ENCODE data around the gene CDH23.

CDH23 gene

GRCh38 chr10:71817831-71818655, 421.3 kb downstream of the CDH23 start:
- ATAC-seq: no peak
- no peak for TF ChIP-seq BACH2 (CRISPR knock-in tag; IDR thresholded peaks at IDR 0.05; ENCODE audit: borderline replicate concordance)
- TF ChIP-seq ZNF8 (CRISPR knock-in tag; IDR thresholded peaks at IDR 0.05): no peak
- TF ChIP-seq TSHZ2 (CRISPR knock-in tag; IDR thresholded peaks at IDR 0.05): no peak
- TF ChIP-seq ZNF565 (CRISPR knock-in tag; conservative IDR thresholded peaks at IDR 0.05; ENCODE audit: low read depth): no peak
- TF ChIP-seq ZNF70 (CRISPR knock-in tag; IDR thresholded peaks at IDR 0.05): no peak
- TF ChIP-seq RARB (CRISPR knock-in tag; IDR thresholded peaks at IDR 0.05): no peak
- TF ChIP-seq TOX (CRISPR knock-in tag; IDR thresholded peaks at IDR 0.05; ENCODE audit: borderline replicate concordance): no peak
- no peak for TF ChIP-seq CSRNP3 (CRISPR knock-in tag; IDR thresholded peaks at IDR 0.05)
- no peak for TF ChIP-seq GLIS3 (CRISPR knock-in tag; IDR thresholded peaks at IDR 0.05)
- no peak for TF ChIP-seq ZFP3 (CRISPR knock-in tag; IDR thresholded peaks at IDR 0.05)

GRCh38 chr10:71818674-71819260, 422.0 kb downstream of the CDH23 start:
- TF ChIP-seq ARNTL (CRISPR knock-in tag; IDR thresholded peaks at IDR 0.05; ENCODE audit: borderline replicate concordance, low read depth): no peak
- no peak for TF ChIP-seq ZNF8 (CRISPR knock-in tag; IDR thresholded peaks at IDR 0.05)
- no peak for TF ChIP-seq CSDC2 (CRISPR knock-in tag; IDR thresholded peaks at IDR 0.05)
- TF ChIP-seq OSR1 (CRISPR knock-in tag; IDR thresholded peaks at IDR 0.05): no peak
- no peak for TF ChIP-seq POU6F1 (CRISPR knock-in tag; IDR thresholded peaks at IDR 0.05; ENCODE audit: borderline replicate concordance, low read depth)
- no peak for TF ChIP-seq TSHZ2 (CRISPR knock-in tag; IDR thresholded peaks at IDR 0.05)
- no peak for TF ChIP-seq ISL1 (CRISPR knock-in tag; IDR thresholded peaks at IDR 0.05)
- TF ChIP-seq BACH2 (CRISPR knock-in tag; IDR thresholded peaks at IDR 0.05; ENCODE audit: borderline replicate concordance): no peak
- TF ChIP-seq ZFP3 (CRISPR knock-in tag; IDR thresholded peaks at IDR 0.05): no peak
- TF ChIP-seq RARB (CRISPR knock-in tag; IDR thresholded peaks at IDR 0.05): no peak
- TF ChIP-seq GLIS3 (CRISPR knock-in tag; IDR thresholded peaks at IDR 0.05): no peak
- TF ChIP-seq TCF4 (CRISPR knock-in tag; IDR thresholded peaks at IDR 0.05; ENCODE audit: borderline replicate concordance): no peak
- no peak for ATAC-seq

GRCh38 chr10:71819441-71819861, 422.7 kb downstream of the CDH23 start:
- ATAC-seq: no peak
- TF ChIP-seq CREB5 (CRISPR knock-in tag; IDR thresholded peaks at IDR 0.05; ENCODE audit: low read depth) (no peak), CSDC2 (CRISPR knock-in tag; IDR thresholded peaks at IDR 0.05) (no peak), GLIS3 (CRISPR knock-in tag; IDR thresholded peaks at IDR 0.05) (no peak), ZC3H10 (CRISPR knock-in tag; IDR thresholded peaks at IDR 0.05) (no peak), PATZ1 (CRISPR knock-in tag; IDR thresholded peaks at IDR 0.05; ENCODE audit: borderline replicate concordance) (no peak), ISL1 (CRISPR knock-in tag; IDR thresholded peaks at IDR 0.05) (no peak), TOX (CRISPR knock-in tag; IDR thresholded peaks at IDR 0.05; ENCODE audit: borderline replicate concordance) (no peak), SNAI2 (CRISPR knock-in tag; IDR thresholded peaks at IDR 0.05) (no peak), OSR1 (CRISPR knock-in tag; IDR thresholded peaks at IDR 0.05) (no peak), ZFP30 (CRISPR knock-in tag; IDR thresholded peaks at IDR 0.05) (no peak), CSRNP3 (CRISPR knock-in tag; IDR thresholded peaks at IDR 0.05) (no peak), PPARA (CRISPR knock-in tag; IDR thresholded peaks at IDR 0.05; ENCODE audit: borderline replicate concordance) (no peak), ZNF565 (CRISPR knock-in tag; conservative IDR thresholded peaks at IDR 0.05; ENCODE audit: low read depth) (no peak)
